ENCODE data around the gene TFDP2. TPM values are rescaled to one million over a fixed set of nuclear protein-coding genes. Genes with fewer than 3 reads are reported as not detected.

TFDP2 gene
- total RNA-seq, 1 experiment from 2014 or later, result 76.0 TPM

- no peaks in the 10 kb centered on the region for H3K23me2 ChIP-seq (ENCODE audit: insufficient read length, low read depth, low read length, poor library complexity, severe bottlenecking)
- Mint-ChIP-seq H3K27me3 (ENCODE audit: low read depth) (no peaks in the 10 kb centered on the region), H3K9me3 (no peaks in the 10 kb centered on the region; a peak in 1 of 5 replicates), H3K36me3 (ENCODE audit: insufficient read depth in 1 of 3, low read depth in 3 of 3) (peaks cover 0 to 19% (median 3%) of the 10 kb centered on the region in 3 experiments; a peak in 5 of 7 replicates), H3K4me3 (no peak overlapping the region), H3K27ac (peak overlapping the region in 1 of 3 experiments; percentile 76; a peak in 1 of 7 replicates), H3K4me1 (peaks cover 6 to 11% of the 10 kb centered on the region in 2 experiments)
- H2AFZ ChIP-seq (ENCODE audit: low read length), result no peak overlapping the region
- no peak overlapping the region for H3K56ac ChIP-seq (ENCODE audit: insufficient read length, low read depth, low read length)
- H2BK15ac ChIP-seq (ENCODE audit: low read depth, low read length), result no peak overlapping the region
- H2AK5ac ChIP-seq (ENCODE audit: insufficient read length, low read length), result no peak overlapping the region
- no peaks in the 10 kb centered on the region for H3K4me1 ChIP-seq (ENCODE audit: insufficient read depth, low read length)
- no peaks in the 10 kb centered on the region for H3K9me3 ChIP-seq (ENCODE audit: control insufficient read depth, low read depth, low read length)
- H3K79me1 ChIP-seq (ENCODE audit: insufficient read depth, low read depth, low read length, poor library complexity, severe bottlenecking), result no peaks in the 10 kb centered on the region
- H2BK12ac ChIP-seq (ENCODE audit: insufficient read length, low read depth, low read length), result no peak overlapping the region
- no peak overlapping the region for H2BK5ac ChIP-seq (ENCODE audit: insufficient read length, low read length)
- H3K4ac ChIP-seq (ENCODE audit: low read depth, low read length), result no peak overlapping the region
- no peak overlapping the region for H3K27ac ChIP-seq (ENCODE audit: insufficient read length, low read depth, low read length)
- no peak overlapping the region for H3K14ac ChIP-seq (ENCODE audit: insufficient read depth, low read length)
- no peak overlapping the region for H3K23ac ChIP-seq (ENCODE audit: insufficient read length, low read depth, low read length)
- WGBS (ENCODE audit: extremely low coverage, insufficient read length, low lambda C conversion rate), result no CpG with 5 or more reads among the region's 1 CpG
- H3T11ph ChIP-seq (ENCODE audit: low read length), result no peak overlapping the region
- H2BK120ac ChIP-seq (ENCODE audit: low read depth, low read length, poor library complexity, severe bottlenecking), result no peak overlapping the region
- H4K91ac ChIP-seq (ENCODE audit: insufficient read length, low read depth, low read length), result no peak overlapping the region
- no peak overlapping the region for H3K4me2 ChIP-seq (ENCODE audit: insufficient read depth, insufficient read length, low read length)
- peaks cover 2% of the 10 kb centered on the region; the same call in 1 of the 2 replicates for H3K79me2 ChIP-seq (ENCODE audit: insufficient read depth, low read length)
- H4K5ac ChIP-seq (ENCODE audit: insufficient read length, low read depth, low read length), result no peak overlapping the region
- H4K8ac ChIP-seq (replicated peaks; ENCODE audit: insufficient read length, low read depth, low read length), result no peak overlapping the region
- H2BK20ac ChIP-seq (ENCODE audit: low read depth, low read length, poor library complexity, severe bottlenecking), result no peak overlapping the region
- TF ChIP-seq CTCF (conservative IDR thresholded peaks at IDR 0.05), result no peak
- H4K20me1 ChIP-seq (ENCODE audit: control insufficient read depth, insufficient read depth, insufficient read length), result no peaks in the 10 kb centered on the region
- no peak for DNase-seq
- no peak overlapping the region for H3K9ac ChIP-seq (ENCODE audit: extremely low read depth, insufficient read length, low read length)
- no peaks in the 10 kb centered on the region for H3K27me3 ChIP-seq (ENCODE audit: insufficient read depth, low read length)
- H3K18ac ChIP-seq (ENCODE audit: insufficient read length, low read depth, low read length), result no peak overlapping the region
Measured at GRCh38 chr3:142009029-142009428, 140.3 kb downstream of the TFDP2 start.
